ENCODE measurements around the gene KCNH4.

The KCNH4 gene

DNA sequence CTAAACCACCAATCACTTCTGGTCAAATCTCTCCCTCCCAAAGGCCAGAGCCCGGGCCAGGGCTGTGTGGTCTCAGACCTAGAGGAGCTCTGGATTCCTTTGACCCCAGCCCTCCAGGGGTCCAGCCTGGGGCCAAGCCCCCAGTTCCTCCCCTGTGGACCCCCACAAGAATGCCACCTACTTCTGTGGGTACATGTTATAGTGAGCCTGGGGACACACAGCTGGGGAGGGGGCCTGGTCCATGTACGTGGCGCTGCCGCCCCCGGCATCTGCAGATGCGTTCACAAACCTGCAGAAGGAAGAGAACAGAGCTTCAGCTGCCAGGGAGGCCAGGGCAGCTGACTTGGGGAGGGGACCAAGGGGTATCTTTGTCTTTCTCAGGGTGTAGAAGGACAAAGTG lies 21.2 kb upstream of the KCNH4 start:
- no peak for DNase-seq
- TF ChIP-seq GATA1 (IDR thresholded peaks at IDR 0.05; ENCODE audit: low read depth, low read length), result no peak
- no peak for TF ChIP-seq POLR2A (IDR thresholded peaks at IDR 0.05; ENCODE audit: low read length)

DNA sequence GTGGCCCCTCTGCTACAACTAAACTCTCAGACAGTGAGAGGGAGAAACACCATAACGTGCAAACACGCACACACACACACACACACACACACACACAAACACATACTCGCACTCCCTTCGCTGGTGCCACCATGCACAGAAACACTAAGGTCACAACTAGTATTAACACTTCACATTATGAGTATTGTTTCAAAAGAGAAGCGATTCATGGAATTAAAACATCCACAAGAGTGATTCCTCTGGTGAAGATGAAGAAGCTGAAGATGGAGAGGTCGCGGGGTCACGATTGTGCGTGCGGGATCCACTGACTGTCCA lies 20.5 kb upstream of the KCNH4 start:
- no peak for DNase-seq
- no peak for TF ChIP-seq GATA1 (IDR thresholded peaks at IDR 0.05; ENCODE audit: low read depth, low read length)
- no peak for TF ChIP-seq POLR2A (IDR thresholded peaks at IDR 0.05; ENCODE audit: low read length)

DNA sequence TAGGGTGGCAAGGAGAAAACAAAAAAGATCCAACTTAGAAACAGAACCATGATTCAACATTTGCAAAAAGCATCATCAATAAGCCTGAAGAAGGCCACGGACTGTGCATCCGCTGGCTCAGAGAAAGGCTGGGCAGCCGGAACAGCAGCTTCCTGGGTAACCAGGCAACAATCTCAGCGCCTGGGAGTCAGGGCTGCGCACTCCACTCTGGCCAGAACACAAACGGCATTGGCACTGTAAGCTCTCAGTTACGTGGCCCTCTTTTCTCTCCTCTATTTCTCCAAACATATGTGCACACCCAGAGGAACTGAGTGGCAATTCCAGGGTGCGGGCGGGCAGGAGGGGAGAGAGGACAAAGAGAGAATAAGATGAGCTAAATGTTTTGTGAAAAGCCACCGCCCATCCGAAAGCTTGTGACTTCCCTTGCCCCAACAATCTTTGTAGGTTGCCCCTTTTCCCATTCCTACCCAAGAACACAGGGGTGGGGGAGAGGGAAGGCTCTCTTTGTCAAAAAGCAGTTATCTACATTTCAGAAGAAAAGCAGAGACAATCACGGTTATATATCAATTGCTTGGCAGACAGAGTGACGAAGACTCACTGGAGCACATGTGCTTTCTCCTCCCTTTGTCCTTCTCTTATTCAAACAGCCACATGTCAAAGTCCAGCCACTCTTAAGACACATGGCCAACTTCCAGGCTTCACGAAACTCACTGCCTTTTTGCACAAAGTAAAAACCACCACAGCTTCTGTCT lies 19.9 kb upstream of the KCNH4 start:
- TF ChIP-seq GATA1 (IDR thresholded peaks at IDR 0.05; ENCODE audit: low read depth, low read length) (no peak), POLR2A (IDR thresholded peaks at IDR 0.05; ENCODE audit: low read length) (no peak)
- no peak for DNase-seq

DNA sequence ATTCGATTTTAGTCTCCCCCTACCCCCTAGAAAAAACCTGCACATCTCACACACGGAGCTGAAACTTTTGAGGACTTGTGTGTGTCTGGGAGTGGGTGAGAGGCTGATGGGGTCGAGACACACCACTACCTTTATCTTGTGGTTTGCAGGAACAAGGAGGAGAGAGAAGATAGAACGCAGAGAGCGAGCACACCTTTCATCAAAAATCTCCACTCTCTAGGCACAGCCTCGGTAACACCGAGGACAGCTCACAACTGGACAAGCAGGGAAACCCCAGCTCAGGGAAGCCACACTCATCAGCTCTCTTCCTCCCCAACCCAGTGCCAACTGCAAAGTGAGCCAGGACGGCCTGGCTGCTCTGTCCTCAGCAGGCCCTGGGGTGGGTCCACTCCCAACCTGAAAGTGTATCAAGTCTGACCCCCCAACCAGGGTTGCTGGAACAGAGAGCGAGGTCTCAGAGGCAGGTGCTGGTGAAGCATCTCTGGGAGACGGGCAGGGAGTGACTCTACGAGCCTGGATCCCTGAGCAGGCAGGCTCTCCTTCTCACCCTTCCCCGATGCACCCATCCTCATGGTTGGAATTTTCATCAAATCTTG lies 18.6 kb upstream of the KCNH4 start:
- no peak for TF ChIP-seq POLR2A (IDR thresholded peaks at IDR 0.05; ENCODE audit: low read length)
- no peak for TF ChIP-seq GATA1 (IDR thresholded peaks at IDR 0.05; ENCODE audit: low read depth, low read length)
- DNase-seq, result peak in 1 of 2 experiments; percentile 33

DNA sequence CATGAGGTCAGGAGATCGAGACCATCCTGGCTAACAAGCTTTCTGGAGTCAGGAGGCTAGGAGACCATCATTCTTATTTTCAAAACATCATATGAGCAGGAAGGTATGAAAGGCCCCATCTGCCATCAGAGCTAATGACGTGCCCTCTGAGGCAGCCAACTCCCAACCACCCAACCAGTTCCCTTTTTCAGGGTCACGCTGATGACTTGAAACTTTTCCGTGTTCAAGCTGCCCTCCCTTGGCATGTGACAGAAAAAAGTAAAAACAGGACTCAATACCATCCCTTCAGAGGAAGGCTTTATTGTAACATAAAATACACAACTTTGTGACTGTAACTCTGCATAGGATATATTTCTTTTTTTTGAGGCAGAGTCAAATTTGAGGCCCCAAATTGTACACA lies 18.0 kb upstream of the KCNH4 start:
- TF ChIP-seq GATA1 (IDR thresholded peaks at IDR 0.05; ENCODE audit: low read depth, low read length), result no peak
- no peak for TF ChIP-seq POLR2A (IDR thresholded peaks at IDR 0.05; ENCODE audit: low read length)
- peak; percentile 21 to 31 for DNase-seq

DNA sequence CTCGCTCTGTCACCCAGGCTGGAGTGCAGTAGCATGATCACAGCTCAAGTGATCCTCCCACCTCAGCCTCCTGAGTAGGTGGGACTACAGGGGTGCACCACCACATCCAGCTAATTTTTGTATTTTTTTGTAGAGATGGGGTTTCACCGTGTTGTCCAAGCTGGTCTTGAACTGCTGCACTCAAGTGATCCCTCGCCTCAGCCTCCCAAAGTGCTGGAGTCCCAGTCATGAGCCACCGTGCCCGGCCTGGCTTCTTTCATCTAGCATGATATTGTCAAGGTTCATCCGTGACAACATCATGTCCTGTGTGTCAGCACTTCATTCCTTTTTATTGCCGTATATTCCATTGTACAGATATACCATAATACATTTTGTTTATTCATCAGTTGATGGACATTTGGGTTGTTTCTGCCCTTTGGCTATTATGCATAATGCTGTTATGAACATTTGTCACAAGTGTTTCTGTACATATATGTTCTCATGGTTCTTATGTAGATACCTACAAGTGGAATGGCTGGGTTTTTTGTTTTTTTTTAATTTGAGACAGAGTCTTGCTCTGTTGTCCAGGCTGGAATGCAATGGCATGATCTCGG lies 16.7 kb upstream of the KCNH4 start:
- no peak for TF ChIP-seq GATA1 (IDR thresholded peaks at IDR 0.05; ENCODE audit: low read depth, low read length)
- no peak for TF ChIP-seq POLR2A (IDR thresholded peaks at IDR 0.05; ENCODE audit: low read length)
- DNase-seq, result no peak

DNA sequence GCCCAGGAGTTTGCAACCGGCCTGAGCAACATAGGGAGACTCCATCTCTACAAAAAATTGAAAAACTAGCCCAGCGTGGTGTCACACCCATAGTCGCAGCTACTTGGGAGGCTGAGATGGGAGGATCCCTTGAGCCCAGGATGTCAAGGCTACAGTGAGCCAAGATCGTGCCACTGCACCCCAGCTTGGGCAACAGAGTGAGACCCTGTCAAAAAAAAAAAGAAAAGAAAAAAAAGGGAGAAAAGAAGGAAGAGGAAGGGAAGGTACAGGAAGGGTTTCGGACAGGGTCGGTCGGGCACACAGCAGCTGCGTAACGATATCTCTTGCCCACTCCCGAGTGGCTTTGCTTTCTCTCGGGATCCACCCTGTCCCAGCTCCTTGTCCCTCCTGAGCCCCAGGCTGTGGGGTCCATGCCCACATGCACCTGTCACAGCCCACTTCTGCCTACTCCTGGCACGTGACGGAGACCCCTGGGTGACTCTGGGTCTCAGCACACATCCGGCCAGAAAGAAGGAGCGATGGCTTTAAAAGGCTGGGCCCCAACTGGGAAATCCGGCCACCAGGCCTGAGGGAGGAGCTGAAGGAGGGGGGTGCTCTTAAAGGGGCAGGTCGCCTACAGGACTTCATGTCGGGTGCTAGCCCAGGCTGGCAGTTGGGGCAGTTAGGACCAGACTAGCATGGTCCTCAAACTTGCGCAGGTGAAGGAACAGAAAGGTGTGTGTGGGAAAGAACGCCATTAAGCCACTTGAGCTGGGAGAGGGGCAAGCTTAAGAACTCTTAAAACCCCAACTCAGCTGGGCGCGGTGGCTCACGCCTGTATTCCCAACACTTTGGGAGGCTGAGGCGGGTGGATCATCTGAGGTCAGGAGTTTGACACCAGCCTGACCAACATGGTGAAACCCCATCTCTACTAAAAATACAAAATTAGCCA lies 13.3 kb upstream of the KCNH4 start, which contains the start of gene GHDC:
GHDC (minus strand) TSS at position 526 of the 931 bp plus-strand sequence. CDS start 913 bp downstream, outside the sequence.
- TF ChIP-seq GATA1 (IDR thresholded peaks at IDR 0.05; ENCODE audit: low read depth, low read length), result no peak
- TF ChIP-seq POLR2A (IDR thresholded peaks at IDR 0.05; ENCODE audit: low read length), result no peak
- DNase-seq, result peak; percentile 85 to 88

DNA sequence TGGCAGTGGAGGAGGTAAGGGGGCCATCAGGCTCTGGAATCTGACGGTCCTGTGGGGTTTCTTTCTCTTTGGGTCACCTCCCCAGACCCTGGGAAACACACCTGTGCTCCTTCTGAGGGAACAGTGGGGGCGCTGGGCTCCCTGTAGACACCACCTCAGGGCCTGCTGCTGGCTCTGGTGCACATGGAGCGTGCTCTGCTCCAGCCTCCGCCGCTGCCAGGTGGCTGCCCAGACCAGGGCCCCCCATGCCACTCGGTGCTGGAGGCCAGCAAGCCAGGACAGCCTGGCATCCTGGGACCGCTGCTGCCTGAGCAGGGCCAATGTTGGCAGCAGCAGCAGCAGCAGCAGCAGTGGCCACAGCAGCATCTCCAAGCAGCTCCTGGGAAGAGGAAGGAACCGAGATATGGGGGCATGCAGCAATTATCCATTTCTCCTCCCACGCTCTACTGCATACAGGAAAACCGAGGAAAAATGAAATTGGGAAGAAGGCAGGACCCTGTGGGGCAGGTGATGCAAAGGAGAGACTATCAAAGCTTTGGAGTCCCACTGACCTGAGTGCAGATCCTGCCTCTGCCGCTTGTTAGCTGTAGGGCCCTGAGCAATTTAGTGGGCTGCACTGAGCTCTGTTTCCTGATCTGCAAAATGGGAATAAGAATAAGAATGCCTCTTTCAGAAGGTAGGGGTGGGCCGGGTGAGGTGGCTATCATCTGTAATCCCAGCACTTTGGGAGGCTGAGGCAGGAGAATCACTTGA lies 12.4 kb upstream of the KCNH4 start:
- TF ChIP-seq POLR2A (IDR thresholded peaks at IDR 0.05; ENCODE audit: low read length) (no peak), GATA1 (IDR thresholded peaks at IDR 0.05; ENCODE audit: low read depth, low read length) (no peak)
- no peak for DNase-seq

DNA sequence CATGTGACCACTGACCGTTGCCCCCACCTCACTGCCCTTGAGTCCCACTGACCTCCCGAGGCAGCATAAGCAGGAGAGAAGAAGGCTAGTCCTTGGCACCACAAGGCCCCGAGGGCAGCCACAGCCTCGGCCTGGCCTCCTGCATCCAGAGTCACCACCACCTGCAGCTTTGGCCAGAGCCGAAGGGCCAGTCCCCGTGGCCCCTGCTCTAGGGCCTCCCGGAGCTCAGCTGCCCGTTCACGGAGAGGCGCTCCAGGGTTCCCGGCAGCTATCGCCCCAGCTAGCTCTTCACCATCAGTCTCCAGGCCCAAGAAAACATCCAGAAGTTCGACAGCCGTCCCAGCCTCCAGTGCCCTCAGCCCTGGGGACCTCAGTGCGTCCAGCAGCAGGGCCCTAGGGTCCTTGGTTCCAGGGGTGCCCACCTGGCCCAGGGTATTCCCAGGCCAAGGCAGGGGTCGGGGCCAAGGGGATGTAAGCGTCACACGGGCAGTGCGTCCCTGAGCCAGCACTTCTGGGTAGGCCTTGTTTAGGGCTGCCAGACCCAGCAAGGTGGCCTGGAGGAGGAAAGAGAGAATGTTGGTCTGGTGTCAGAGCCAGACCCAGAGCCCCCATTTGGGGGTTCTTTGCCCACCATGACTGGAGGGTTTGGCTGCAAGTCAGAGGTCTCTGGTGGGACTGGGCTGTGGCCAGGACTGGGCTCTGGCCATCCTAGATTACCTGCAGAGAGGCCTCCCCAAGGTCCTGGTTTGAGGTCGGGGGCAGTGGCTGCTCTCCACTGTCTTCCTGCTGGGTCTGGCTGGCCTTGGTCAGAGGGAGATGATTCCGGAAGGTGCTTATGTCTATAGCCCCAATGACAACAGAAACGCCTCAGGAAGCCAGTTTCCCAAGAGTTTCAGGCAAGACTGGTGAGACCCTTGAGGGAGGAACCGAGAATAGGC lies 11.5 kb upstream of the KCNH4 start:
- TF ChIP-seq GATA1 (IDR thresholded peaks at IDR 0.05; ENCODE audit: low read depth, low read length), result no peak
- TF ChIP-seq POLR2A (IDR thresholded peaks at IDR 0.05; ENCODE audit: low read length), result no peak
- no peak for DNase-seq

DNA sequence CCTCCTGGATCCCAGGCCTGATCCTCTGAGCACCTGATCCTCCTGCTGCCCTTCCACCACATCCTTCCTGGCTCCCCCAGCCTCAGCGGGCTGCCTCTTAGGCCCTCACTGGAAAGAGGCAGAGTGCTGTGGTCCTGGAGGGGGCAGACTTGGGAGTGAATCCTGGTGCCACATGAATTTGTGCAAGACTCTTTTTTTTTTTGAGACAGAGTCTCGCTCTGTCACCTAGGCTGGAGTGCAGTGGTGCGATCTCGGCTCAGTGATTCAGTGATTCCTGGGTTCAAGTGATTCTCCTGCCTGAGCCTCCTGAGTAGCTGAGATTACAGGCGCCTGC lies 10.3 kb upstream of the KCNH4 start:
- no peak for DNase-seq
- TF ChIP-seq GATA1 (IDR thresholded peaks at IDR 0.05; ENCODE audit: low read depth, low read length) (no peak), POLR2A (IDR thresholded peaks at IDR 0.05; ENCODE audit: low read length) (no peak)

DNA sequence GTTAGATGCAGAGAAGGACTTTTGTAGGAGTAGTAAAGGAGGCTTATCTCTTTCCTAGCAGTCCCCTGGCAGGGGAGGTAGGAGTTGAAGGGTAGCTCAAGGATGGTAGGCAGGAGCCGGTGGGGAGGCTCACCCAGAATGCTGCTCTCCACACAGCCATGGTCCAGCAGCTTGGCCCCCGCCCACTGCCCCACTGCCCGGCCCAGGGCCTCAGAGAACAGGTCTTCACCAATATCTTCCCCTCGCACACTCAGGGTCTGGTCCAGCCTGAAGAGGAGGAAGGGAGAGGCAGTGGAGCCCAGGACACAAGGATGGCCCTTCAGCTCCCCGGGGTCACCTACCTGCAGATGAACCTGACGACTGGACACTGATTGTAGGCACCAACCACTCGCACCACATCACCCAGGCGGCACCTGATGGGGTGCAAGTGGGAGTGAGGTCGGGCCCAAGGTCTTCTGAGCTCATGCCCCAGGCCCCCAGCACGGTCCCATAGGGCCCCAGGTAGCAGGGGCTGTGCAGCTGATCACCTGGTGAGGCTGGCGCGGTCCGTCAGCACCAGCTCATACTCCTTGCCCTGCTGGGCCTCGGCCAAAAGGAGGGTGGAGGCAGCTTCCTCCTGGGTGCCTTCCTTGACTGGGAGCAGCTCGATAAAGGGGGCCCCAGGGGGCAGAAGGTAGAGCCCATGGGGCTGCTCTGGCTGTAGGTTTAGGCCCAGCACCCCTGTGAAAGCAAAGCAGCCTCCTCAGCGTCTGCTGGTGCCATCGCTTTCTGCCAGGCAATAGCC lies 9.7 kb upstream of the KCNH4 start:
- peak in 1 of 2 experiments; percentile 22 for DNase-seq
- TF ChIP-seq POLR2A (IDR thresholded peaks at IDR 0.05; ENCODE audit: low read length), result no peak

DNA sequence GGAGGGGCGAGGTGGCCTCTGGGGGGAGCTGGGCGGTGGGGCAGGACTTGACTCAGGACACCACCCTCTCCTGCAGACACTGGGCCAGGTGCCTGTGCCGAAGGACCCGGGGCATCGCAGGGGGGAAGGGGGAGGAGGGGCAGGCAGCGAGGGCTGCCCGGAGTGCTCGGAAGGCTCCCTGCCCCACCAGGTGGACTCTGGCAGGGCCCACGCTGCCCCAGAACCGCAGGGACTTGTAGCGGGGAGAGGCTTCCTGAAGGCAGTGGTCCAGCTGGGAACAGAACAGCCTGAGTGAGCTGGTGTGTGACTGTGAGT lies 8.7 kb upstream of the KCNH4 start:
- no peak for DNase-seq
- no peak for TF ChIP-seq POLR2A (IDR thresholded peaks at IDR 0.05; ENCODE audit: low read length)
- no peak for TF ChIP-seq GATA1 (IDR thresholded peaks at IDR 0.05; ENCODE audit: low read depth, low read length)

Measured in erythroblast (primary cell).